Posterior vena cava (tissue), 2 donors: ENCODE measurements around the gene TREML4. TPM values are rescaled to one million over a fixed set of nuclear protein-coding genes. Genes with fewer than 3 reads are reported as not detected.
A peak's percentile ranks its signal among the peaks of the same experiment; 100 is the strongest.
"Not testable (repeated sequence)": the region's sequence is repeated elsewhere in the genome, so short reads cannot be mapped to it uniquely, and the experiment has no call there.

Experiments used
- DNase-seq: peaks from one replicate; pipeline ENCODE4 v3.0.0-alpha.2; 2020; ENCODE audit warnings: low spot score
- intact Hi-C, 2 donors: fragments of 100-400 bp; cut with DNase I; formaldehyde crosslinking; loops; one replicate each; pipeline versions ENCODE4 v1.14.1 to v1.14.2; 2022 to 2023
- long read RNA-seq, 2 donors: library from polyadenylated mRNA; unstranded; transcript quantifications; one replicate each; pipeline ENCODE4 v2.0.0, GENCODE V29; 2020 to 2021
- total RNA-seq, 2 donors: library from RNA; stranded (reverse); fragmentation: NEBNext Ultra II Directional; extraction: Animal tissue kit (Norgen Biotek cat#: 25700); gene quantifications; one replicate each; pipeline ENCODE4 v1.2.1, GENCODE V29; 2021
- donor health status: DM: yes; HTN: yes; CAD: no.
- donor health status: DM: yes; HTN: yes; CAD: no.

The TREML4 gene, protein sequence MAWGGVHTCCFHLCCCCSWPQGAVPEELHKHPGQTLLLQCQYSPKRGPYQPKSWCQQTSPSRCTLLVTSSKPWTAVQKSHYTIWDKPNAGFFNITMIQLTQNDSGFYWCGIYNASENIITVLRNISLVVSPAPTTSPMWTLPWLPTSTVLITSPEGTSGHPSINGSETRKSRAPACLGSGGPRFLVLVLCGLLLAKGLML
- under 1 TPM in 1 of 2 donors, not detected in 1; 0.14 TPM for total RNA-seq
- long read RNA-seq, donor 1, partial matches to known transcripts: 0 of 1 reads
- long read RNA-seq, donor 1, other reads (novel, unspliced or antisense): 1 of 1 reads
- long read RNA-seq, donor 2: 0 reads

DNA sequence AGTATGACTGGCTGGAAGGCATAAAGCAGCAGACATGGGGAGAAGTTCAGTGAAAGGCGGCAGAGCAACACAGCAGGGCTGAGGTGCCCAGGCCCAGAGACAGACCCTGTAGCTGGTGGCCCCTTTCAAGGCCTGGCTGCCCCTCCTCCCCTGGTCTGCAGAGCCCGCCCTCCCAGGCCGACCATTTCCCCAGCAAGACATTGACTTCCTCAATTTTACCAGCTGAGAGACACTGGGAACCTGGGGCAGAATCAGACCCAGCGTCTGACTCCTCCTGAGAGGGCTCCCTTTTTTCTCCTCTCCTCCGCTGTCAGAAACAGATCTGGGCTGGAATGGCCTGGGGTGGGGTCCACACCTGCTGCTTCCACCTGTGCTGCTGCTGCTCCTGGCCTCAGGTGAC lies at the start of gene TREML4:
Gene TREML4, plus strand, starts transcription at position 254 of the 400 bp plus-strand sequence. Its CDS starts 79 bp downstream, at position 333.
- intact Hi-C loops: no loop called here
- no peak for DNase-seq

GRCh38 chr6:41179163-41179562 lies 49.0 kb upstream of the TREML4 start:
- intact Hi-C loops: no loop called here
- DNase-seq: no peak

GRCh38 chr6:41181566-41181965 lies 46.6 kb upstream of the TREML4 start:
- intact Hi-C loops: no loop called here
- DNase-seq: no peak

GRCh38 chr6:41182069-41183034 lies 45.8 kb upstream of the TREML4 start:
- intact Hi-C loops: no loop called here
- DNase-seq: no peak

DNA sequence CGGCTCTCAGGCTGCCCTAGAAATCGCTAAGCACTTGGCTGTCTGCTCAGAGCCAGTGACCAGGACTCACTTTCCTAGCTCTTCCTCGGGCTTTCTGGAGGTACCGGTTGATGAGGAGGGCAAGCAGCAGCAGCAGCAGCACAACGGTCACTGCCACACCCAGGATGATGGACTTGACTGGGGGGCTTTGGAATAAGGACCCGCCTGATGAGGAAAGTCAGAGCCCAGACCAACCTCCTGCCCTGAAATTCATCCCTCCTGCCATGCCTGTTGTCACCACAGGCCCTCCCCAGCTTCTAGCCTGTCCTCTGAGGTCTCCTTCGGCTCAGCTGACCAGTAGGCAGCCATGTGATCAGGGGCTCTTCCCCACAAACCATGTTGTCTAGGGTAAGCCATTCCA lies 43.4 kb upstream of the TREML4 start:
- no peak for DNase-seq
- intact Hi-C loops: no loop called here

DNA sequence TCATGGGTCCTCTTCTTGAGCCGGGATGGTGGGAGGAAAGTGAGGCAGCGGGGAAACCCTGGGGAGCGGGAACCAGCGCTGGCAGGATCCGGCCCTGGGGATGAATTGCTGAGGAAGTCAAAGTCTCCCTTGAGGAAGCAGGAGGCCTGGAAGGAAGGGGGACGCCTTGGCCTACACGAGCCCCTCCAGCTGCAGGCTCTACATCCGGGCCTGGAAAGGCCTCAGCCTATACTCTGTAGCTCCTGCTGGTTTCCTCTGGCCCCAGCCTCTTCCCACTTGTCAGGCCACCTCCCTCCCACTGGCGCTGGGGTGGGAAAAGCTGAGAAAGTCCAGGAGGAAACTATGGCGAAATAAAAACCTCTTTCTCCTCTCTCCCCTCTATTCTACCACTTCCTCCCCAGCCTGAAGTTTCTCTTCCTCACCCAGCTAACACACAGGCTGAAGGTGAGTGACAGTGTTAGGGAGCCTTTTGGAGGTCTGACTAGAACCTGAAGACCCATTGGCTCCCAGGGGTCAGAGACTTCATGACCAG lies 42.1 kb upstream of the TREML4 start:
- intact Hi-C loops: no loop called here
- no peak for DNase-seq

- DNase-seq: no peak
- intact Hi-C loops: no loop called here
Observed at GRCh38 chr6:41187924-41188886, 39.9 kb upstream of the TREML4 start.

DNA sequence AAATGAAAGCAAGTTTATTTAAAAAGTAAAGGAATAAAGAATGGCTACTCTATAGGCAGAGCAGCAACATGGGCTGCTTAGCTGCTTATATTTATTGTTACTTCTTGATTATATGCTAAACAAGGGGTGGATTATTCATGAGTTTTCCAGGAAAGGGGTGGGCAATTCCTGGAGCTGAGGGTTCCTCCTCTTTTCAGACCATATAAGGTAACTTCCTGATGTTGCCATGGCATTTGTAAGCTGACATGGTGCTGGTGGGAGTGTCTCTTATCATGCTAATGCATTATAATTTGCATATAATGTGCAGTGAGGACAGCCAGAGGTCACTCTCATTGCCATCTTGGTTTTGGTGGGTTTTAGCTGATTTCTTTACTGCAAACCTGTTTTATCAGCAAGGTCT lies 39.1 kb upstream of the TREML4 start:
- DNase-seq, intact Hi-C loops: not testable (repeated sequence)

DNA sequence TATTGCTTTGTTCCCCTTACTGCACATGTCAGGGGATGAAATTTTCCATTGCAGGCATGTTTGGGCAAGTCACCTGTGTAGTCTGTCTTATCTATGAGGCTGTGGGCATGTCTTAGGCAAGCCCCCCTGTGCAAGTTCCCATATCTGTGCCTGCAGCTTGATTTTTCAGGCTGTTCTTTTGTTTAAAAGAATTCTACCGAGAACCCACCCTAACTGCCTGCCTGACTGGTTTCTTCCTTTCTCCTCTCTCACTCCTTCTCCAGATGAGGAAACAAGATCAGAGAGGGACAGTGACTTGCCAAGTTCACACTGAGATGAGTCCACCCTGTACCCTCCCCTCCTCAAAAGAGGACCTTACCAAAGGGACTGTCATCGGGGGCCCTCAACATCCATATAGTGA lies 38.2 kb upstream of the TREML4 start:
- intact Hi-C loops: loop anchor here in 1 of 2 donors (5.0 kb wide), 1 partner anchor 322 kb away; no protein-coding TSS in a partner anchor
- no peak for DNase-seq

GRCh38 chr6:41190791-41191190 lies 37.4 kb upstream of the TREML4 start:
- DNase-seq: no peak
- intact Hi-C loops: loop anchor here in 1 of 2 donors (5.0 kb wide), 1 partner anchor 322 kb away; no protein-coding TSS in a partner anchor

GRCh38 chr6:41191569-41191968 lies 36.6 kb upstream of the TREML4 start:
- intact Hi-C loops: loop anchor here in 1 of 2 donors (5.0 kb wide), 1 partner anchor 321 kb away; no protein-coding TSS in a partner anchor
- DNase-seq: no peak

DNA sequence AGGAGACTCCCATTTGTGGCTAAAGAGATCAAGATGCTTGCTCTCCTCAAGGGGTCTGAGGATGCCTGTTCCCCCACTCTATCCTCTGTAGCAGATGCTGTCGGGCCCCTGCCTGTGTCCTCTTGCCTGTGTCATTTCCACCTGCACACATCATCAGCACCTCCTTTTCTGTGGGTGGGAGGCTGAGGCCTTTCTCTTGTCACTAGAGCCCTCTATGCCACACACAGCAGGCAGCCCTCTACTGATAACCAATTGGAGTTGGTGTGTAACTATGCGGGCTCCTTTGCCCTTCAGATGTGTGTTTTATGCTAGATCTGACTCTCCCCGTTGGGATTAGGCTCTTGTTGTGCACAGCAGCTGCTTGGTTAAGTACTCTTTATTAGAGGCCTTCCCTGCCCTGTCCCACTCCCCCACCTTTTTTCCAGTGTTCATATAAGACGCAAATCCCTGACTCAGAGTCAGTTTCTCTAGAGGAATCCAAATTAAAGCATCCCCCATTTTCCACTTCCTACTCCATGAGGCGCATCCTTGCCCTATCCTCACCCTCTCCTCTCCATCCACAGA lies 34.9 kb upstream of the TREML4 start:
- intact Hi-C loops: loop anchor here in 1 of 2 donors (5.0 kb wide), 1 partner anchor 319 kb away; no protein-coding TSS in a partner anchor
- DNase-seq: no peak

GRCh38 chr6:41193884-41194283 lies 34.3 kb upstream of the TREML4 start:
- intact Hi-C loops: loop anchor here in 1 of 2 donors (5.0 kb wide), 1 partner anchor 318 kb away; no protein-coding TSS in a partner anchor
- DNase-seq: no peak

DNA sequence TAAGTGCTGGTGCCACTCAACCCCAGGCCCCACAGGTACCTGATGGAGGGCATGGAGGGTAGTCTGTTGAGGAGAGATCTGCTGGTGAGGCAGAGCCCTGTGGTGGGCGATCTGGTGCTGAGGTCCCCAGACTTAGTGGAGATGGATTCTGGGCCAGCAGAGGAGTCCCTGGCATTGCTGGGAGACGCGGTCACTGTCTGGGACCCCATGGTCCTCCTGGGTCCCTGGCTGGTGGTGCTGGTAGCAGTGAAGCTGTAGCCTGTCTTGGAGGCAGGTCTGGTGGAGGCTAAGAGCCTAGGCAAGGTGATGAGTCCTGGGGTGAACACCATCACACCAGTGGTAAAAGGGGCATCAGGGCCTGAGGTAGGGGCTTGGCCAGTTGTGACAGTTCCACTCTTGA lies 33.8 kb upstream of the TREML4 start:
- intact Hi-C loops: loop anchor here in 1 of 2 donors (5.0 kb wide), 1 partner anchor 318 kb away; no protein-coding TSS in a partner anchor
- no peak for DNase-seq

- intact Hi-C loops: no loop called here
- DNase-seq: no peak
Observed at GRCh38 chr6:41197234-41197633, 30.9 kb upstream of the TREML4 start.

- no peak for DNase-seq
Observed at GRCh38 chr6:41199552-41200246, 28.4 kb upstream of the TREML4 start.

GRCh38 chr6:41200296-41200900 lies 27.8 kb upstream of the TREML4 start:
- intact Hi-C loops: no loop called here

More at GRCh38 chr6:41199552-41200246, 28.4 kb upstream of the TREML4 start:
- intact Hi-C loops: no loop called here

More at GRCh38 chr6:41200296-41200900, 27.8 kb upstream of the TREML4 start:
- DNase-seq: peak; percentile 86
